NOMO-1 treated with dmso at 0.1 percent for 144 hours (cell line): ENCODE measurements around the gene SLC2A14.
"Not testable (repeated sequence)": the region's sequence is repeated elsewhere in the genome, so short reads cannot be mapped to it uniquely, and the experiment has no call there.

ENCODE experiments used
- DNase-seq: peaks from one replicate; lab custom pipeline; 2025; ENCODE audit not compliant: unreplicated experiment; lab: John Stamatoyannopoulos, UW

SLC2A14 gene

GRCh38 chr12:7835116-7835515 lies 37.6 kb downstream of the SLC2A14 start:
- DNase-seq: no peak

GRCh38 chr12:7834701-7835100 lies 38.0 kb downstream of the SLC2A14 start:
- DNase-seq: no peak

DNA sequence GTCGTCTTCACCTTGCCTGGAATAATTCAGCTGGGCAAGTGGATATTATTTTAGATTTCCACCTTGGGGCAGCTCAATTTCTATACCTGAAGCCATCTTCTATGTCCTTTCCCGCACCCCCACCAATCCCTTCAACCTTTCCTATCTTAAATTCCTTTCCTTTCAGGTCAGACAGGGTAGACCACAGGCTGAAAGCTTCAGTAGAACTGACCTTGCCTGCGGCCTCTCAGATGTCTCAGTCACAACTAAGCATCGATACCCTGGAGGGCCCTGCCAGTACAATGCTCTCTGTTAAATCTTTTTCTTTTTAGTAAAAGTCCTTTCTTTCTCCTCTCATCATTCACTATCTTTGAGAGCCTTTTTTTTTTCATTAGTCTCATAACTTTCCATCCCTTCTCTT lies 38.9 kb downstream of the SLC2A14 start:
- no peak for DNase-seq

DNA sequence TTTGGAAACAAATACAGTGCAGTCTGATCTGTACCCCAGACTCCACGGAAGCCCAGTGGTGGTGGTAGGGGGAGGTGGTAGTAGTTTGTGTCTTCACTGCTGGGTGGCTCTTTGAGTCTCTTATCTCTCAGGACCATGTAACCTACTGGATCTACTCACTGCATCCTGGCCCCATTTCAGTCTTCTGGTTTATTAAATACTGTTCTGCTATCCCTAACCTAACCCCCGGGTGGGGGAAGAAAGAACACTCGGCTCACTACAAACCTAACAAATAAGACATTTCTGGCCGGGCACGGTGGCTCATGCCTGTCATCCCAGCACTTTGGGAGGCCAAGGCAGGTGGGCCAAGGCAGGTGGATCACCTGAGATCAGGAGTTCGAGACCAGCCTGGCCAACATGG lies 39.5 kb downstream of the SLC2A14 start:
- DNase-seq: not testable (repeated sequence)

- peak; percentile 57 for DNase-seq
Observed at GRCh38 chr12:7832059-7832696, 40.5 kb downstream of the SLC2A14 start.

GRCh38 chr12:7829737-7830136 lies 43.0 kb downstream of the SLC2A14 start:
- not testable (repeated sequence) for DNase-seq

DNA sequence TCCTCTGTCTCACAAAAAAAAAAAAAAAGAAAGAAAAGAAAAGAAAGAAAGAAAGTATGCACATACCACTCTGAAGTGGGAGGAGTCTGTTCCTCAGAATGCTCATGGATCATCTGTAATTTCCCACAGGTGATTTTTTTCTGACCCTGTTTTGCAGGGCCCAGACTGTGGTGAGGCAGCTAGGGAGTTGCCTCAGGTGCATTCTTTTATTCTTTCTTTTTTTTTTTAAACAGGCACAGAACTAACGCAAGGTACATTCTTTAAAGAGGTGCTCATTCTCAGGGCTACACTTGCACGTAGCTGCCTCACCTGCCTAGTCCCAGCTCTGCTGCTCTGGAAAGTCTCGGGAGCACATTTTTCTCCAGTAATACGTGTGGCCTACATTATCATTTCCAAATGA lies 47.0 kb downstream of the SLC2A14 start:
- DNase-seq: not testable (repeated sequence)

- DNase-seq: peak; percentile 44
Observed at GRCh38 chr12:7806863-7807487, 65.7 kb downstream of the SLC2A14 start.

DNA sequence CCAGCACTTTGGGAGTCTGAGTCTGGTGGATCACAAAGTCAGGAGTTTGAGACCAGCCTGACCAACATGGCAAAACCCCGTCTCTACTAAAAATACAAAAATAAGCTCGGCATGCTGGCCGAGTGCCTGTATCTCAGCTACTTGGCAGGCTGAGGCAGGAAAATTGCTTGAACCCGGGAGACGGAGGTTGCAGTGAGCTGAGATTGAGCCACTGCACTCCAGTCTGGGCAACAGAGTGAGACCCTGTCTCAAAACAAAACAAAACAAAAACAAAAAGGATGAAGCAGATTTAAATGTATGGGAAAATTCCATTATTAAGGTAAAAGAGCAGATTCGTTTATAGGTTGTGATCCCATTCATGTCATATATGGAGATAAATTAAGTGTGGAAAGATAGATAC lies 66.4 kb downstream of the SLC2A14 start:
- DNase-seq: not testable (repeated sequence)

DNA sequence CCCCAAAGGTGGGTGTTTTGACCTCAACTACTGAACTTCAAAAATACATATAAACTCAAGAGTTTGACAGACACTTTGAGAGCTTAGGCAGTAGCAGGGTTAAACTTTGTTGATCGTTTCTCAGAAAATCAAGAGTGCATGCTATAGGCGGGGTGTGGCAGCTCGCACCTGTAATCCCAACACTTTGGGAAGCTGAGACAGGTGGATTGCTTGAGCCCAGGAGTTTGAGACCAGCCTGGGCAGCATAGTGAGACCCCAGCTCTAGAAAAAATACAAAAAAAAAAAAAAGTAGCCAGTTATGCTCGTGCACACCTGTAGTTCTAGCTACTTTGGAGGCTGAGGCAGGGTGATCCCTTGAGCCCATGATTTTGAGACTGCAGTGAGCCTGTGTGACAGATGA lies 71.3 kb downstream of the SLC2A14 start:
- no peak for DNase-seq

- DNase-seq: not testable (repeated sequence)
Observed at GRCh38 chr12:7798750-7799308, 73.9 kb downstream of the SLC2A14 start.

DNA sequence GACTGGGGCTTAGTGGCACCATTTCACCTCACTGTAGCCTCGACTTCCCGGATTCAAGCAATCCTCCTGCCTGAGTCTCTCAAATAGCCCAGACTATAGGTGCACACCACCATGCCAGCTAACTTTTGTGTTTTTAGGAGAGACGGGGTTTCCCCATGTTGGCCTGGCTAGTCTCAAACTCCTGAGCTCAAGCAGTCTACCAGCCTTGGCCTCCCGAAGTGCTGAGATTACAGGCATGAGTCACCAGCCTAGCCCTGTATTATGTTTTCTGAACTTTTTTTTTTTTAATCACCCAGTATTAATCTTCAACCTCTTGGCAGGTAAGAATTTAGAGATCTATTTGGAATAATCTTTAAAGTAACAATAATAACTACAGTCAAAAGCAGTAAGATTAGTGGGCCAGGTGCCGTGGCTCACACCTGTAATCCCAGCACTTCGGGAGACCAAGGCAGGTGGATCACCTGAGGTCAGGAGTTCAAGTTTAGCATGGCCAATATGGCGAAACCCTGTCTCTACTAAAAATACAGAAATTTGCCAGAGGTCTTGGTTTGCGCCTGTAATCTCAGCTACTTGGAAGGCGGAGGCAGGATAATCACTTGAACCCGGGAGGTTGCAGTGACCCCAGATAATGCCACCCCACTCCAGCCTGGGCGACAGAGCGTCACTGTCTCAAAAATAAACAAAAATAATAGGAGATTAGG lies 74.9 kb downstream of the SLC2A14 start:
- no peak for DNase-seq

DNA sequence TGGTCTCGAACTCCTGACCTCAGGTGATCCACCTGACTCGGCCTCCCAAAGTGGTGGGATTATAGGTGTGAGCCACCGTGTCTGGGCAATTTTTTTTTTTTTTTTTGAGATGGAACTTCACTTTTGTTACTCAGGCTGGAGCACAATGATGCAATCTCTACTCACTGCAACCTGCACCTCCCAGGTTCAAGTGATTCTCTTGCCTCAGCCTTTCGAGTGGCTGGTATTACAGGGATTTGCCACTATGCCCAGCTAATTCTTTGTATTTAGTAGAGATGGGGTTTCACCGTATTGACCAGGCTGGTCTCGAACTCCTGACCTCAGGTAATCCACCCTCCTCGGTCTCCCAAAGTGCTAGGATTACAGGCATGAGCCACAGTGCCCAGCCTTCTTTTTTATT lies 75.4 kb downstream of the SLC2A14 start:
- not testable (repeated sequence) for DNase-seq

DNA sequence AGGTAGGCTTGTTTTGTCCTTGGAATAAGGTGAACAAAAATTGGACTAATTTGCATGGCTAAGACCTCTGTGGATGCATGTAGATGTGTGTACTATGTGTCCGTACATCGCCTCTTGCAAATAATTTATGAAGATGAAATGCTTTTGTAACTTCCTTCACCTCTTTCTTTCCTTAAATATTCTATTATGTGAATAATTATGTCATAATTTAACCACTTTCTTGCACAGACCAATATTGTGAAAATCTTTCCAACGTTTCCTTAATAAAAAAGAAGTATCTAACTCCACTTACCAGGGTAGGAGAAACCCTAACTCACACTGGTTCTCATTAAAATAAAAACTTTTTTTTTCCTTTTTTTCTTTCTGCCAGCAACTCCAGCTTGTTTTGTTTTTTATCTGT lies 79.5 kb downstream of the SLC2A14 start:
- DNase-seq: peak; percentile 17

DNA sequence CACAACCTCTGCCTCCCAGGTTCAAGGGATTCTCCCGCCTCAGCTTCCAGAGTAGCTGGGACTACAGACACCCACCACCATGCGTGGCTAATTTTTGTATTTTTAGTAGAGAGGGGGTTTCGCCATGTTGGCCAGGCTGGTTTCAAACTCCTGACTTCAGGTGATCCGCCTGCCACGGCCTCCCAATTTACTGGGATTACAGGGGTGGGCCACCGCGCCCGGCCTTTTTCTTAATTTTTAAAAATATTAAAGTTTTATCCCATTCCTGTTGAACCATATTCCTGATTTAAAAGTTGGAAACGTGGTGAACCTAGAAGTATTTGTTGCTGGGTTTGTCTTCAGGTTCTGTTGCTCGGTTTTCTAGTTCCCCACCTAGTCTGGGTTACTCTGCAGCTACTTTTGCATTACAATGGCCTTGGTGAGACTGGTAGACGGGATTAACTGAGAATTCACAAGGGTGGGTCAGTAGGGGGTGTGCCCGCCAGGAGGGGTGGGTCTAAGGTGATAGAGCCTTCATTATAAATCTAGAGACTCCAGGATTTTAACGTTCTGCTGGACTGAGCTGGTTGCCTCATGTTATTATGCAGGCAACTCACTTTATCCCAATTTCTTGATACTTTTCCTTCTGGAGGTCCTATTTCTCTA lies 83.7 kb downstream of the SLC2A14 start, which contains the start of gene NANOG:
Gene NANOG (plus strand): TSS at position 519 of the 645 bp plus-strand sequence. CDS start 213 bp downstream, outside the sequence.
- DNase-seq: not testable (repeated sequence)

GRCh38 chr12:7788294-7788660 lies 84.4 kb downstream of the SLC2A14 start:
- no peak for DNase-seq

DNA sequence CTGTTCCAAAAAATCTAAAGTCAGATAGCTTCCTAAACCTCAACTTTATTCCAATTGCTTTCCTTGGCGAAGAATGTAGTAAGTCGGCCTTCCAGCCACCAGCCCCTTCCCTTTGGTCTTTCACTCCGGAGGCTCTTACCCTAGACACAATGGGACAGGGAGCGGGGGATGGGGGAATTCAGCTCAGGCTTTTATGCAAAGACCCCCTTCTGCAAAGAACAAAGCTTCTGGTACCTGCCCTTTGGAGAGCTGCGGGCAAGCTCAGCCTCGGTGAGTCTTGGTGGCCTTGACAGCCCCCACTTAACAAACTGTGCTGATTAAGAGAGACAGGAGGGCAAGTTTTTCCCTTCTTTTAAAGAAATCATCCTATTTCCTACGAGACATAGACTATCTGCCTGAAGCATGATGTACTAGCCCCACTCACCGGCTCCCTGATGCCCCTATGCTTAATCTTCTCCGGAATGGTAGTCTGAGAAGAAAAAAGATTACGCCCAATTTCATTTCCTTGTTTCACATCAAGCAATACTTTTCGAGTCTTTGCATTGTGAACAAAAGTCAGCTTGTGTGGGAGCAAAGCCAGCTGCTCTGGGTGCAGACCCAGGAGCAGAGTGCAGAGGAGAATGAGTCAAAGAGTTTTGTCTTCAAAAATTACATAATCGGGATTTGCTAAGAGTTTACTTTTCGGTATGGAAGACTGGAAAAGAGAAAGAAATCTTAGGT lies 85.0 kb downstream of the SLC2A14 start:
- peak; percentile 13 for DNase-seq

DNA sequence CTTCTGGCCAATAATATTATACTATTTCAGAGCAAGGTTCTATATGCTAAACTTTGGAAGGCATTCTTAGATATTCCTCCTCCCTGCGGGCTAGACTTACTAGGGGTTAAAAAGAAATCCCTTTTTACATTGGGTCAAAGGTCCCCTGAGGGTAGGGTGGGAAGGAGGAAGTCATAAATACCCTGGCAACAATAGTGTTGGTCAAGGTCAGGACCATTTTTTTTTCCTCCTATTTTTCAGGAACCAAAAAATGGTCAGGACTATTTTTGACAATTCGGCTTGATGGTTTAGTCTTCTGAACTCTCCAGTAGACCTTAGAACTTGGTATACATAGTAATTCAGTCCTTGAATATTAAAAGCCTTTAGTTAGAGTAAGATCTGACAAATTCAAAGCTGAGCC lies 88.0 kb downstream of the SLC2A14 start:
- no peak for DNase-seq

GRCh38 chr12:7783433-7783832 lies 89.3 kb downstream of the SLC2A14 start:
- DNase-seq: not testable (repeated sequence)

DNA sequence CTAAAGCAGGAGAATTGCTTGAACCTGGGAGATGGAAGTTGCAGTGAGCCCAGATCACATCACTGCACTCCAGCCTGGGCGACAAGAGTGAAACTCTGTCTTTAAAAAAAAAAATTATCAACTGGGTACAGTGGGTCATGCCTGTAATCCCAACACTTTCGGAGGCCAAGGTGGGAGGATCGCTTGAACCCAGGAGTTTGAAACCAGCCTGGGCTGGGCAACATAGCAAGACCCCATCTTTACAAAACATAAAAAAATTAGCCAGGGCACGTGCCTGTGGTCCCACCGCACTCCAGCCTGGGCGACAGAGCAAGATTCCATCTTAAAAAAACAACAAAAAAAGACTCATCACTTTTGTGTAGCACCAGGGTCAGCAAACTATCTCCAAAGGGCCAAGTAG lies 90.7 kb downstream of the SLC2A14 start:
- DNase-seq: no peak

- no peak for DNase-seq
Observed at GRCh38 chr12:7781274-7781673, 91.4 kb downstream of the SLC2A14 start.
